GM19099 (cell line): ENCODE data around the gene RELCH.

ENCODE experiments used
- POLR2A ChIP-seq: IDR thresholded peaks from 3 replicates; pipeline ENCODE4 v1.6.1; 2011; ENCODE audit warnings: low read depth; ENCODE audit not compliant: insufficient read length; ENCODE audit errors: extremely low read depth

RELCH gene

DNA sequence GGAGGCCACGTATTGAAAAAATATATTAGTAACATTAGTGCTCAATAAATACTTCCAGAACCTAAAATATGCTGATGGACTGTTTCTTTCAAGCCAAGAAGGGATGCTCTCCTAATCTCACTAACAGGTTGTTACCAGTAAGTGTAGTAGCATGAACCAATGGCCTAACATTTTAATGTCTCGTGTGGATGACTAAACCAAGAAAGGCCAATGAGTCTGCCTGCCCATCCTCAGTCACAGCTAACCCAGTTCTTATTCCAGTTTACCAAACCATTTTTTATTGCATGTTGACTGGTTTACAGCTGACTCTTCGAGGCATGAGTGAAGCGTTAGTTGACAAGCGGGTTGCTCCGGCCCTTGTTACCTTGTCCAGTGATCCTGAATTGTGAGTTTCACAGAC is 93.0 kb downstream of the RELCH start:
- TF ChIP-seq POLR2A, result no peak

DNA sequence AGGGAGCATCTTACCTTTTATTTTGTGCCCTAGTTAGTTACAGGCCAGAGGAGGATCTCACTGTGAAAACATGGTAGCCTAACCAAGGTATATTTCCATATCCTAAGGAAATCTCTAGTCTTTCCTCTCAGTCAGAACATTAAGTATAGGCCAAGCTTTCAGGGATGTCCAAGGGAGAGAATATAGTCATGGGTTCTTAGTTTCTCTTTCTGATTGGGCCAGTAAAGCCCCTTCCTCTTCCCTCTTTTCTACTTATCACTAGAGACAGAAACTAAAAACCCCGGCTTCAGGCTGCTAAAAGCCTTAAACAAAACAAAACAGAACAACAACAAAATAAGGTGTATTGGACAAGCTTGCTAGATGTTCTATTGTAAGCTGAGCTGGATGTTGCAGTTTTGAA is 93.7 kb downstream of the RELCH start:
- TF ChIP-seq POLR2A, result no peak

DNA sequence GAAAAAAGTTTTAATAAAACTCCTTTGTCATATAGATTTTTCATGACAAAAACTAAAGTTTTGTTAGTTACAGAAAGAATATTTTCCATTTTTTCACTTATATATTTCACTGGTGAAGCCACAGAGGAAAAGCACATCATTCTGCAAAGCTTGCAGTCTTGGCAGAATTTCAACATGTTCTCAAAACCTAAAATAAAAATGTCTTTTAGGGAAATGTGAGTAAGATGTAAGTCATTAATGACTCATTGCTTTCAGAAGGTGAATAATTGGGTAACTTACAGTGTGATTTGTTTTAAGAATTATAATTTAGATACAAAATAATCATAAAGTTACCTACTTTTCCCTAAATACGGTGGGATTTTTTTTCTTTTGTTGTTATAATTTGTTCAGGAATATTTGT is 94.6 kb downstream of the RELCH start:
- TF ChIP-seq POLR2A, result no peak

DNA sequence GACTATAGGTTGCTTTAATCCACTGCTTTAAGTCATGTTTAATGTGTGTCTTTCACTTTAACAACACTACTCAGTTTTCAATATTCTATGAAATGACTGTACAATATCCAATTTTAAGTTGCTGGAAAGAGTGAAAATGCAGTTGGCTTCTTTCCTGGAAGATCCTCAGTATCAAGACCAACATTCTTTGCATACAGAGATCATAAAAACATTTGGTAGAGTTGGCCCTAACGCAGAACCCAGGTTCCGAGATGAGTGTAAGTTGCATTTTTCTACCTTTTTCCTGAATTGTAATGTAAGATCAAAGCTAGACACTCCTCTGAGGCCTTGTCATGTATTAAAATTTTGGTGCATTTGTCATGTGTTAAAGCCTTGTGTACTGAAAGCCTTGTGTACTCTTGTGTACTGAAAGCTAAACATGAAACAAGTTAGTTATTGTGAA is 95.2 kb downstream of the RELCH start:
- no peak for TF ChIP-seq POLR2A

DNA sequence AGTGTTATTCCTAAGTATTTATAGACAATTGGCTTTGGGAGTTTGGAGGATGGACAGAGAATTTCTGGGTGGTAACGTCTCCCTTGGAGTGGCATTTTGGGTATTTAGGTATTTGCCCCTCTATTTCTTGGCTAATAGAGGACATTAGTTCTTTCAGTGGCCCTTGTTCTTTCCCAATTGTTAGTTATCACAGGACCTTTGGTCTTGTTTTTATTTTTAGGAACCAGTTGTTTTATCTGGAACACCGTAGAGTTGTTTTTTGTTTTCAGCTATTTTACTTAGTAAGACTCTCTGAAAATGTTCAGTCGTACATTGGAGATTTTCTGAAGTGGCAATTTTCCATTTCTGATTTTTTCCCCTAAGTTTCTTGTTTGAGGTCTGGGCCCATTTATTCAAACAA is 97.6 kb downstream of the RELCH start:
- no peak for TF ChIP-seq POLR2A

DNA sequence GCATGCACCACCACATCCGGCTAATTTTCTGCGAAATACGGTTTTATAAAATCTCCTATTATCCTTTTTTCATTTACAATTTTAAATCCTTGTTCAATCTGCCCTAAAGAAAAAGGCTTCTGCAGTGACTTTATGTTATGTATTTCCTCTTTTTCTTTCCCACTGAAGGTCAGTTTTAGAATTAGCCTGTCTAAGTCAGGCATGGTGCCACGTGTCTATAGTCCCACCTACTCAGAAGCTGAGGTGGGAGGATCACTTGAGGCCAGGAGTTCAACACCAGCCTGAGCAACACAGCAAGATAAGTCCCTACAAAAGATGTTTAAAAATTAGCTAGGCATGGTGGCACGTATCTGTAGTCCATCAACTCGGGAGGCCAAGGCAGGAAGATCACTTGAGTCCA is 98.2 kb downstream of the RELCH start:
- no peak for TF ChIP-seq POLR2A

DNA sequence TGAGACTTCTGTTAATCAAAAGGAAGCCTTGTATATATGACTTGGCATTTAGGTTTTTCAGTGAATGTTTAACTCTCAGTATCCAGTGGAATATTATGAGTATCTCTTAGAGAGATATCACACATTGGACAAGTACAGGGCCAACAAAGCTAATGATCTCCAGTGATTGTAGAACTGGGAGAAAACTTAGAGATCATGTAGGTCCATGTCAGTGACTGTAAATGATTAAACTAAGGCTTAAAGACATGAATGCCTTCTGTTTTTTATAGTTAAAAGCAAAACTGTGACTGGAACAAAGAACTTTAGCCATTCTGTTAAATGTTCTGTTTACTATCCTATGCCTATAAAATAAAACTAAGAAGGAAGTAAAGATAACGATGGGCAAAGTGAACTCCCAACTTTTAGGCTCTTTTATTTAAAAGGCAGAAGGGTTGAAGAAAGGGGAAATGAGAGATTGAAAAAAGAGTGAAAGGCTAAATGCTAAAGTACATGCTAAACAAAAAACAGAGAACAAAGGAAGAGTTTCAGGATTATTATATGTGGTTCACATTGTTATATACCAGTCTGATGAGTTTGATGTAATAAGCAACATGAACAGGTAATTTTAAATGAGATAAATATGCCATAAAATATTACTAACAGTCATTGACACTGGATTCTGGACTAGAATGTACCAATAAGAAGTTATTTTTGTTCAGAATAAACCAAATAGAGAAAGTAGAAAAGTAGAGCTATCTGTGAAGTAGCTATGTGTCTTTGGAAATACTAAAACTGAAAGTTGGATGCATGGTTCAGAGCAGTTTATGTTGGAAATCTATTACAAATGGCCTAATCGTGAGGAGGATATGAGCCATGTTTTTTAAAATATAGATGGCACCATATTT is 101.0 kb downstream of the RELCH start:
- TF ChIP-seq POLR2A, result no peak

DNA sequence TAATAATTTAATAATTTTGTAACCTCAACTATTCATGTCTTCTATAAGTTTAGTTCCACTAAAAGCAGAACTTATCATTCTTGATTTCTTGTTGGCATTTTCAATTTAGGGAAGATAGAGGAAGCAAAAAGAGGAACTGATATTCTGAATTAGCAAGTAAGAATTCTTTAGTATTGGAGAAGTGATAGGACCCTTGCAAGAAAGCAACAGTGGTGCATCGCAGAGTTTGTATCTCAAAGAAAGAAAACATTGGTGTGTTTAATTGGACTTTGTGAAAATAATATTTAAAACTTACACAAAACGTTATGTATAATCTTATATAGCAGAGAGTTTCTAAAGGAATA is 101.6 kb downstream of the RELCH start:
- no peak for TF ChIP-seq POLR2A

DNA sequence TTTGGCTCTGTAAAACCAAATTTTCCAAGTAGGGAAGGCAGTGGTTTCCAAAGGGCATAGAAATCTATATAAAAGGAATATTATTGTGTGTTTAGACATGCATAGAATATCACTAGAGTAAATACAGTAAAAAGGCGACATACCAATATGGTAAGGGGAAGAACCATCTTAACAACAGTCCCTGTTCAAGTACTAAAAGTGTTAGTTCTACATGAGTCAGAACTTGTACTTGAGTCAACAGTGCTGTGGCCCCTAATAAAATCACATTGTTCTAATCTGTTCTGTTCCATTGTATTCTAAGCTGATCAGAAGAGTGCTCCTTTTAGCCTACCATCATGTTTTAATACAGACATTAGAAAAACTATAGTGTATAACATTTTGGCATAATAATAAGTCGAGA is 102.0 kb downstream of the RELCH start:
- no peak for TF ChIP-seq POLR2A

DNA sequence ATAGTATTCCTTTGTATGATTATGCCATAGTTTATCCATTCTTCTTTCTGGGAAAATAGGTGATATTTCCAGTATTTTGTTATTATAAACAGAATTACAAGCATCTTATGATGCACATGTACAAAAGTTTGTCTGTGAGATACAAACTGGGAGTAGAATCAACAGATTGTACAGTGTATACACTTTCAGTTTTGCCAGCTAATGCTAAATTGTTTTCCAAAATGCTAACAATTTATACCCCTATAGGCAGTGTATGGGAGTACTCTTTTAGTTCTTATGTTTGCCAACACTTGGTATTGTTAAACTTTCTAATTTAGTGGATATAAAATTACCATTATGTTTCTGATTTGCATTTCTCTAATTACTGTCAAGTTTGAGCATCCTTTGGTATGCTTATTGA is 107.0 kb downstream of the RELCH start:
- TF ChIP-seq POLR2A, result no peak

DNA sequence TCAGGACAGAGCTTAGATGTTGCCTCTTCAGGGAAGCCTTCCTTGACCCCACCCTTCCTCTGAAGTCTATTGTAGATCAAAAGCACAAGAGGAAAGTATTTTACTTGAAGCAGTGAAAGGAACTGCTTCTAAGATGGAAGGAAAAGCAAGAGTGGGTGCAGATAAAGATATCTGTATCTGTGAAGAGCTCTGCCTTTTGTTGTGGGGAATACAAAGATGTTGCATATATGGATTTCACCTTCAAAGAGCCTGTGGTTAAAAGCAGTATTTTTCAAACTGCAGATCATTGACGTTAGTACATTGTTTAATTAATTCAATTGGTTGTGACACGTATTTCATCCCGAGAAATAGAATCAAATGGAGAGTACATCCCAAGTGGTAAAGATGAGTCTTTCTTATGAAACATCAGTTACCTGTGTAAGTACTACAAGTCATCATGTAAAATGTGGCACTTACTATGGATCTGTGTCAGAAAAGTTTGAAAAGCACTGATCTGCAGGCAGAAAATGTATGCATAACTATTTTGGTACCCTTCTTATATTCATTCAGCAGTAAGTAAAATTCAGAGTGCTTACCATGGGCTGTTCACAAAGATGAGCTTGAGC is 113.4 kb downstream of the RELCH start:
- no peak for TF ChIP-seq POLR2A

DNA sequence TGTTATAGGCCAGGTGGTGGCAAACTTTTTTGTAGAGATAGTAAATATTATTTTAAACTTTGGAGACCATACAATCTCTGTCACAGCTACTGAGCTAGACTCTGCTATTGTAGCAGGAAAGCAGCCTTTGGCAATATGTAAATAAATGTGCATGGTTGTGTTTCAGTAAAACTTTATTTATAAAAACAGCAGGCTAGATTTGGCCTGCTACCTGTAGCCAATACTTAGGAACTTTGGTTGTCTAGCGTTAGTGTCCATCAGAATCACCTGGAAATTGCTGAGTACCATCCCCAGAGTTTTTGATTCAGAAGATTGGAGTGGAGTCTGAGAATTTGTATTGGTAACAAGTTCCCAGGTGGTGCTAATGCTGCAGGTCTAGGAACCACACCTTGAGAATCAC is 114.3 kb downstream of the RELCH start:
- no peak for TF ChIP-seq POLR2A

DNA sequence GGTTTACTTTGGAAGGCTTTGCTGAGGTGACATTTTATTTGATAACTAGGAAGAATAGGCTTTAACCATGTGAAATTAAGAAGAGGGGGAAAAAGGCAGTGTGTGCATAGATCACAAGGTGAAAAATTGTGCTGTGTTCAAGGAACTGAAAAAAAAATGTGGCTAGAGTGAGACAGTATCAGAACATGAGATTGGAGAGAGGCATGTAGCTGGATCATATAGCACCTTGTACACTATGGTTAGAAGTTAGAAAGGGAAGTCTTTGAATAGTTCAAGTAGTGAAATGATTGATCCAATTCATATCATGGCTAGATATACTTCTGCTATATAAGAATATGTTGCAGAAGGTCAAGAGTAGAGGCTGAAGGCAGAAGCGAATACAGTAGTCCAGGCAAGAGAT is 125.8 kb downstream of the RELCH start:
- no peak for TF ChIP-seq POLR2A

DNA sequence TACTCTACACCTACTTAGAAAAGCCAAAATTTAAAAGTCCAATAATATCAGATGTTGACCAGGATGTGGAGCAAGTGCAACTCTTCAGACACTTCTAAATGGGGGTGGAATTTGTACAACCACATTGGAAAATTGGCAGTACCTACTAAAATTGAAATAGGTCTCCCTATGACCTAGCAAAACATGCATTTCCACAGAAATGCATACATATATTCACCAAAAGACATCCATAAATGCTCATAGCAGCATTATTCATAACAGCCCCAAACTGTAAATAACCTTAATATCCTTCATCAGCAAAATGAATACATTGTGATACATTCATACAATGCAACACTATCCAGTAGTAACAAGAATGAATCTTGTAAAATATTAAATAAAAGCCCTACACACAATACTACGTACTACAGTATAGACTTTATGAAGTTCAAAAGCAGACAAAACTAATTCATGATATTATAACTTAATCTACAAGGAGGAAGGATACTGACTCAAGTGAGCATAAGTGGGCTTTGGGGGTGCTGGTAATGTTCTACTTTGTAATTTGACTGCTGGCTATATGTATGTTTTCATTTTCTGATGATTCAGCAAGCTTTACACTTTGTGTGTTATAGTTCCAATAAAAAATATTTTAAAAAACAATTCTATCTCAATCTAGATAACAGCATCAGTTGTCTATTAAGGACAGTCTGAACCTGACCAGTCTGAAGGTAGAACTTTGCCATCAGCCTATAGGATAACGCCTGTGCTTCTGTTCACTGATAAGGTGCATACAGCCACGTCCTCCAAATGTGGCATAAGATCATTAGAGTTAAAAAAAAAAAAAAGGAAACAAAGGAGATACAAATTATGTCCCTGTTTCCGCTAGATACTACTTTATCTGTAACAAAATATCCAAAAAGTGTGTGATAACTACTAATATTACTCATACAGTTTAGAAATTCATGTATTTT is 131.4 kb downstream of the RELCH start:
- TF ChIP-seq POLR2A, result no peak

DNA sequence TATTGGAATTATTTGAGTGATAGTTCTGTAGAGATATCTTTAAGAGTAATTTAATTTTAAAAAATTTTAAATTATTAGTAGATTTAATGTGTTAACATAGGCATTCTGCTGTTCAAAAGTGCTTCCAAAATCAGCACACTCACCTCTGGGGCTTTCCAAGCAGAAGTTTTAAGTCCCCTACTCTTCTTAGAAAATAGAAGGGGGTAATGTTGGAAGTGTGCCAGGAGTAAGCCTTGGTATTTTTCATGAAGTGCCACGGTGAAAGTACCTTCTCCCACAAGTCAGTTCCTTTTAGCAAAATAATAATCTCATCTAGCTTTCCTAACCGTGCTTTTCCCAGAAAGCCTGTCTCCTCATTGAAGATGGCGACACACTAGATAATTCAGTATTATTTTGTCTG is 134.1 kb downstream of the RELCH start:
- TF ChIP-seq POLR2A, result no peak

DNA sequence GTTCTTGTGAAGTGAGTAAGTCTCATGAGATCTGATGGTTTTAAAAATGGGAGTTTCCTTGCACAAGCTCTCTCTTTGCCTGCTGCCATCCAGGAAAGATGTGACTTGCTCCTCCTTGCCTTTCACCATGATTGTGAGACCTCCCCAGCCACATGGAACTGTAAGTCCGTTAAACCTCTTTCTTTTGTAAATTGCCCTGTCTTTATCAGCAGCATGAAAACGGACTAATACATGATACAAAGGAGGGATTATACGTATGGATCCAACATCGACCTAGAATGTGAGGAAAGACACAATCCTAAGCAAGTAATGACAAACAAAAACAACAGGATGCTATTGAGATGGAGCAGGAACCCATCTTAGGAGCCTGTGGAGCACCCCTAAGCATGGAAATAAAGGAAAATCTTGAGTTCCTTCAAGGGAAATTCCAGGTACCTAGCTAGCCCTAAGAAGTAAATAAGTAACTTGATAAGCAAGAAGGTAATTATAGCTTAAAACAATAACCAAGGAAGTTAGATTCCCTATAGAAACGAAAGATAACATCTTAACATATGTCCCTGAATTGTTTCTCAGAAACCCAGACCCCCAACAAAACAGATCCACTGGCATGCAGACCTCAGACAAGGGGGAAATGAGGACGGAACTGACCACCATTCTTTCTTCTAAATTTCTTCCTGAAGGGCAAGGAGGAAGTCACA is 136.6 kb downstream of the RELCH start:
- TF ChIP-seq POLR2A, result no peak
